RWPE2 (cell line): Measurements from ENCODE around the gene MAPKAPK3.
A peak's percentile ranks its signal among the peaks of the same experiment; 100 is the strongest.

Experiments used
- ATAC-seq: fragments of 200-7000 bp; cut with Tn5 transposase; 3 replicates; pipeline ENCODE4 v1.9.1; 2021; ENCODE audit warnings: low read depth
- DNase-seq: peaks from one replicate; pipeline ENCODE4 v3.0.0-alpha.2; 2020; ENCODE audit warnings: low spot score
- H3K27ac ChIP-seq: fragments of 450-650 bp; 2 replicates; pipeline ENCODE4 v1.5.1; 2017; ENCODE audit warnings: mild to moderate bottlenecking; ENCODE audit not compliant: poor library complexity, severe bottlenecking
- H3K27me3 ChIP-seq: fragments of 250-450 bp; sonication (Bioruptor Pico); 2 replicates; pipeline ENCODE4 v1.5.1; 2021; ENCODE audit warnings: mild to moderate bottlenecking, moderate library complexity; ENCODE audit not compliant: insufficient read depth, poor library complexity, severe bottlenecking
- H3K36me3 ChIP-seq: fragments of 250-450 bp; sonication (Bioruptor Pico); 2 replicates; pipeline ENCODE4 v1.5.1; 2020; ENCODE audit warnings: low read depth, mild to moderate bottlenecking, moderate library complexity
- H3K4me1 ChIP-seq: fragments of 250-450 bp; sonication (Bioruptor Pico); 2 replicates; pipeline ENCODE4 v1.5.1; 2021; ENCODE audit warnings: mild to moderate bottlenecking, moderate library complexity; ENCODE audit not compliant: insufficient read depth, poor library complexity, severe bottlenecking
- H3K4me3 ChIP-seq: fragments of 250-450 bp; sonication (Bioruptor Pico); 2 replicates; pipeline ENCODE4 v1.5.1; 2021; ENCODE audit warnings: mild to moderate bottlenecking, moderate library complexity; ENCODE audit not compliant: severe bottlenecking
- H3K9me3 ChIP-seq: fragments of 250-450 bp; sonication (Bioruptor Pico); 2 replicates; pipeline ENCODE4 v1.5.1; 2021; ENCODE audit warnings: mild to moderate bottlenecking, moderate library complexity; ENCODE audit not compliant: severe bottlenecking
- TF ChIP-seq, protein P1 (sequence below): fragments of 450-650 bp; IDR thresholded peaks from one replicate; pipeline ENCODE4 v1.5.1; 2017; ENCODE audit warnings: mild to moderate bottlenecking, moderate library complexity; ENCODE audit not compliant: poor library complexity, severe bottlenecking

The MAPKAPK3 gene

DNA sequence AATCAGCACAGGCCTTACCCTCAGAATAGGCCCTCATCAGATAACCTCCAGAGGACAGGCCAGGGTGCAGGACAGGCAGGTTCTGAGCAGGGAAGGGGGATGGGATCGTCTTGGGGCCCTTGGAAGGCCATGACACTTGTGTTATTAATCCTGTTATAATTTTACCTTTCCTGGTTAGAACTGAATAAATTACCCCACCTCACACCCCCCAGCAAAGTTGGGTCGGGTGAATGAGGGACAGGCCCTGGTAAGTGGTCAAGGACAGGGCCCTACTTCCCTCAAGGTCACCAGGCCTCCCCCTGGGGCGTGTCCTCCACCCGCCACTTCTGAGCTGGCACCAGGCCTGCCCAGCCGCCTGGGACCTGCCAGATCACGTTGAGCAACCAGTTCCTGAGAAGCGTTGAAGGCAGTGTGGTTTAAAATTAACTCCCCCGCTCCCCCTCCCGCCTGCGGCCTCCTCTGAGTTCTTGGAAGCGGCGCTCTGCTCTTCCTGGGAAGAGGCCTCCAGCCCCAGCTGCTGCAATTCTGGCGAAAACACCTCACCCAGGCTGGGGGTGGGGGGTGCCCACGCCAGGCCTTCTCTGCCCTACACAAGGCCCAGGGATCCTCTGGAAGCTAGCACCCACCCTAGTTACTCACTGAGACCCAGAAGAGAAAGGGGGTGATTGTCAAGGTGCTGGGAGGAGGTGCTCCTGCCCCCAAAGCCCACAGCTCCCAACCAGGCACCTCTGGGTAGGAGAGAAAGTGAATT is 15.9 kb upstream of the MAPKAPK3 start:
- TF ChIP-seq, protein P1, sequence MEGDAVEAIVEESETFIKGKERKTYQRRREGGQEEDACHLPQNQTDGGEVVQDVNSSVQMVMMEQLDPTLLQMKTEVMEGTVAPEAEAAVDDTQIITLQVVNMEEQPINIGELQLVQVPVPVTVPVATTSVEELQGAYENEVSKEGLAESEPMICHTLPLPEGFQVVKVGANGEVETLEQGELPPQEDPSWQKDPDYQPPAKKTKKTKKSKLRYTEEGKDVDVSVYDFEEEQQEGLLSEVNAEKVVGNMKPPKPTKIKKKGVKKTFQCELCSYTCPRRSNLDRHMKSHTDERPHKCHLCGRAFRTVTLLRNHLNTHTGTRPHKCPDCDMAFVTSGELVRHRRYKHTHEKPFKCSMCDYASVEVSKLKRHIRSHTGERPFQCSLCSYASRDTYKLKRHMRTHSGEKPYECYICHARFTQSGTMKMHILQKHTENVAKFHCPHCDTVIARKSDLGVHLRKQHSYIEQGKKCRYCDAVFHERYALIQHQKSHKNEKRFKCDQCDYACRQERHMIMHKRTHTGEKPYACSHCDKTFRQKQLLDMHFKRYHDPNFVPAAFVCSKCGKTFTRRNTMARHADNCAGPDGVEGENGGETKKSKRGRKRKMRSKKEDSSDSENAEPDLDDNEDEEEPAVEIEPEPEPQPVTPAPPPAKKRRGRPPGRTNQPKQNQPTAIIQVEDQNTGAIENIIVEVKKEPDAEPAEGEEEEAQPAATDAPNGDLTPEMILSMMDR = no peak
- peaks cover under 1% of the 10 kb centered on the region; the same call in 1 of the 2 replicates for H3K36me3 ChIP-seq
- DNase-seq (peak; percentile 88), ATAC-seq (peak; percentile 78)
- H3K4me1 ChIP-seq = peaks cover 28% of the 10 kb centered on the region
- H3K9me3 ChIP-seq = no peaks in the 10 kb centered on the region
- no peaks in the 10 kb centered on the region for H3K27me3 ChIP-seq
- H3K4me3 ChIP-seq = no peak overlapping the region
- peak overlapping the region; percentile 93 for H3K27ac ChIP-seq

DNA sequence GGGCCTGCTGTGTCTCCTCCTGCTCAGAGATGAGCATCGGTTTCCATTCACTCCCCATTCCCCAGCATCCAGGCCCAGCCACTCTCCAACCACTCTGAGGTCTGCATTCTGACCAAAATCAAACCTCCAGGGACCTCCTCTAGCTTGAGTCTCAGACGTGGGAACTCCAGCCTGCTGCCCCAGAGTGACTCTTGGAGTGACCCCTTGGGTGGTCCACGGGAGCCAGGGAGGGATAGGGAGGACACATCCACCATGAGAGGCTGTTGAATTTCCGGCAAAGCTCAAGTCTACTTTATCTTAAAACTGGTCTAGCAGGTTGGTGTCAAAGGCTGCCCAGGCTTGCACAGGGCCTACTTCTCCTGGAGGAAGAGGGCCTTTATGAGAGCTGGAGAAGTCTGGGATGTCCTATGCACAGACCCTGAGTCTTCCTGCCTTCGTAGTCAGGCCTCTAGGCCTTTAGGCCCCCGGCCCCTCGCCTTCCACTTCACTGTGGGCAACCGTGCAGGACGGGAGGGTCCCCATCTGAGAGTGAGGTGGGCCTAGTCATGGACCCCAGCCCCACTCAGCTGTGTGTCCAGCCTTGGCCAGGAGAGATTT is 14.3 kb upstream of the MAPKAPK3 start:
- ATAC-seq (peak; percentile 37), DNase-seq (no peak)
- no peaks in the 10 kb centered on the region for H3K27me3 ChIP-seq
- TF ChIP-seq, protein P1 = no peak
- no peaks in the 10 kb centered on the region for H3K9me3 ChIP-seq
- peaks cover 12% of the 10 kb centered on the region; the same call in 1 of the 2 replicates for H3K36me3 ChIP-seq
- peak overlapping the region; percentile 93 for H3K27ac ChIP-seq
- no peak overlapping the region for H3K4me3 ChIP-seq
- H3K4me1 ChIP-seq = peaks cover 28% of the 10 kb centered on the region

DNA sequence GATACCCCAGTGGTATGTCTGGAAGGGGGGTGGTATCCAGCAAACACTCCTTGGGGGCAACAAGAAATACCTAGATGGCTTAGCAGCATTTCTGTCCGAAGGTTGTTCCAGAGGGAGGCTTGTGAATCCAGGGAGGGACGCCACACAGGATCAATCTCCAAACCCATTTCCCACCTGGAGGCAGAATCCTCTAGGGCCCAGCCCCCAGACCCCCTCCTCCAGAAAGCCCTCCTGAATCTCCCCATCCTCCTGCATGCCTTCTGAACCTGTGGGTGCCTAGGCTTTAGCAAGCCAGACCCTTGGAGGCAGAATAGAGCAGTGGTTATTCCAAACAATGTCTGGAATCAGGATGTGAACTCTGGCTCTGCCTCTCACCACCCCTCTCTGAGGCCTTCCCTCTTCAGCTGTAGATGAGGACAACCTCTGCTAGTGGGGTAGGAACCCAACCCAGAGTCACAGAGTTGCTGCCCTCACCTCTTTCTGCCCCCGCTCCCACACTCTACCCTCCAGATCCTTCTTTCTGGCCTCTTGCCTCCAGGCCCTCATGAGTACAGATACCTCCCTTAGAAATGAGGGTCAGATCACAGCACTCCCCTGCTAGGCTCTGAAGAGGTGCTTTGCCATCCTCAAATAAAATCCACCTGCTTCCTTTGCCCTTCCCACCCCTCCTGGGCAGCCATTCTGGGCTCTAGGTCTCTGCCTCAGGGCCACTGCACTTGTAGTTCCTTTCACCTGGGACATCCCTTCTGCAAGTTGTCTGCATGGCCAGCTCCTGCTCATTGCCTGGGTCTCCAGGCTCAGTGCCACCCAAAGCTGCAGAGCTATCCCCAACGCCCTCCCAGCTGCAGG is 13.5 kb upstream of the MAPKAPK3 start:
- Histone ChIP-seq H3K4me1 (peaks cover 28% of the 10 kb centered on the region), H3K27ac (peak overlapping the region; percentile 93), H3K4me3 (no peak overlapping the region), H3K36me3 (peaks cover 15% of the 10 kb centered on the region; the same call in 1 of the 2 replicates), H3K27me3 (no peaks in the 10 kb centered on the region), H3K9me3 (no peaks in the 10 kb centered on the region)
- TF ChIP-seq, protein P1 = no peak
- DNase-seq = no peak
- ATAC-seq = no peak

DNA sequence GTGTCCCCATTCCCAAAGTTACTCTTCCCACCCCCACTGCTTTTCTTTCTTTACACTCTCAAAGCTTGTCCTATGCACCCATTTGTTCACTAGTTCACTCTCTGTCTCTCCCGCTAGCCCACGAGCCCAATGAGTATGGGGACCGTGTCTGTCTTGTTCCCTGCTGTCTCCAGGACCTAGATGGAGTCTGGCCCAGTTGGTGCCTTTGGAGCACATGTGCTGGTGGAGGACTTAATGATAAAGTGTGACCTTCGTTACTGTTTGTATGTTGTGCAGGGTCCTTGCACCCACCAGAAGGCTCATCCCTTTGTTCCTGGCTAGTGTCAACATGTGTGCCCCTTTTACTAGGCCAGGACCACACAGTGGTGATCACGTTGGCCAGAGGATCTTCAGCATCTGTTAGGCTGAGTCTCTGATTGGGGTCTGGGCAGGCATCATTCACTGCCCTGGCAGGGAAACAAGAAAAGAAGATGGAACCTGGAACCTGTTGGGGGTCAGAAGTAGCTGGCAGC is 12.8 kb upstream of the MAPKAPK3 start:
- Histone ChIP-seq H3K27ac (no peak overlapping the region), H3K4me3 (no peak overlapping the region), H3K36me3 (peaks cover 19% of the 10 kb centered on the region; the same call in 1 of the 2 replicates), H3K27me3 (no peaks in the 10 kb centered on the region), H3K9me3 (no peaks in the 10 kb centered on the region), H3K4me1 (peaks cover 28% of the 10 kb centered on the region)
- DNase-seq (no peak), ATAC-seq (no peak)
- TF ChIP-seq, protein P1 = no peak
